GM18907 (cell line): ENCODE results near the gene RPL19.
A peak's percentile ranks its signal among the peaks of the same experiment; 100 is the strongest.
"Not testable (repeated sequence)": the region's sequence is repeated elsewhere in the genome, so short reads cannot be mapped to it uniquely, and the experiment has no call there.

Source experiments
- ATAC-seq: cut with Tn5 transposase; IDR thresholded peaks from one replicate; pipeline ENCODE4 v1.9.1; 2021; ENCODE audit warnings: mild to moderate bottlenecking, moderate library complexity; ENCODE audit not compliant: unreplicated experiment

Gene RPL19

GRCh38 chr17:39200070-39200879 lies at the start of gene RPL19:
RPL19 (plus strand) TSS chr17:39200283; CDS start chr17:39200345, 62 bp downstream.
- peak; percentile 55 for ATAC-seq

- no peak for ATAC-seq
These were observed 49.3 kb upstream of the RPL19 start for GRCh38 chr17:39150795-39151149.

GRCh38 chr17:39151150-39151942 lies 48.7 kb upstream of the RPL19 start, which contains the start of gene PLXDC1:
PLXDC1 (minus strand) TSS chr17:39151637; CDS start chr17:39151437, 200 bp downstream.
- ATAC-seq: no peak

- ATAC-seq: no peak
These were observed 47.9 kb upstream of the RPL19 start for GRCh38 chr17:39151943-39152818.

- ATAC-seq: peak; percentile 47
These were observed 46.5 kb upstream of the RPL19 start for GRCh38 chr17:39153599-39154051.

- ATAC-seq: no peak
These were observed 44.4 kb upstream of the RPL19 start for GRCh38 chr17:39155654-39156053.

- ATAC-seq: no peak
These were observed 43.6 kb upstream of the RPL19 start for GRCh38 chr17:39156491-39156890.

- no peak for ATAC-seq
These were observed 41.5 kb upstream of the RPL19 start for GRCh38 chr17:39158623-39159022.

- ATAC-seq: no peak
These were observed 38.1 kb upstream of the RPL19 start for GRCh38 chr17:39161962-39162361.

GRCh38 chr17:39164675-39165143 lies 35.4 kb upstream of the RPL19 start:
- ATAC-seq: peak; percentile 76

- no peak for ATAC-seq
These were observed 34.8 kb upstream of the RPL19 start for GRCh38 chr17:39165178-39165840.

GRCh38 chr17:39165841-39166349 lies 34.2 kb upstream of the RPL19 start, which contains the start of gene ARL5C:
ARL5C (minus strand) TSS chr17:39166161; CDS start chr17:39165760, 401 bp downstream.
- ATAC-seq: no peak

- ATAC-seq: no peak
These were observed 33.4 kb upstream of the RPL19 start for GRCh38 chr17:39166437-39167335.

GRCh38 chr17:39167476-39167875 lies 32.6 kb upstream of the RPL19 start:
- ATAC-seq: no peak

- not testable (repeated sequence) for ATAC-seq
These were observed 31.6 kb upstream of the RPL19 start for GRCh38 chr17:39168503-39168902.

GRCh38 chr17:39169101-39169500 lies 31.0 kb upstream of the RPL19 start:
- no peak for ATAC-seq

- ATAC-seq: no peak
These were observed 30.6 kb upstream of the RPL19 start for GRCh38 chr17:39169518-39169917.

- no peak for ATAC-seq
These were observed 30.0 kb upstream of the RPL19 start for GRCh38 chr17:39170109-39170508.

- no peak for ATAC-seq
These were observed 29.5 kb upstream of the RPL19 start for GRCh38 chr17:39170558-39170957.
